Hematopoietic multipotent progenitor cell (in vitro differentiated cells): ENCODE measurements around the gene HTR1E. TPM values are rescaled to one million over a fixed set of nuclear protein-coding genes. Genes with fewer than 3 reads are reported as not detected.
"Not testable (repeated sequence)": the region's sequence is repeated elsewhere in the genome, so short reads cannot be mapped to it uniquely, and the experiment has no call there.

Source experiments
- DNase-seq, 3 donors: peaks; one replicate each; pipeline ENCODE4 v3.0.0-alpha.2; 2011 to 2015; ENCODE audit warnings: low read depth in 2 of 3, low spot score in 2 of 3
- total RNA-seq: library from RNA; depleted of rRNA; stranded (reverse); fragments of >200 nt; gene quantifications from one replicate; pipeline ENCODE4 v1.2.3, GENCODE V29; 2012

HTR1E gene
- total RNA-seq, result not detected

GRCh38 chr6:86937219-86938079, at the start of gene HTR1E:
Gene HTR1E (plus strand): TSS chr6:86937528. CDS start chr6:87015335, 77,807 bp downstream.
- peak in 2 of 3 donors; percentile 1 to 47 for DNase-seq

GRCh38 chr6:86888301-86888700, 49.0 kb upstream of the HTR1E start:
- DNase-seq, result no peak

DNA sequence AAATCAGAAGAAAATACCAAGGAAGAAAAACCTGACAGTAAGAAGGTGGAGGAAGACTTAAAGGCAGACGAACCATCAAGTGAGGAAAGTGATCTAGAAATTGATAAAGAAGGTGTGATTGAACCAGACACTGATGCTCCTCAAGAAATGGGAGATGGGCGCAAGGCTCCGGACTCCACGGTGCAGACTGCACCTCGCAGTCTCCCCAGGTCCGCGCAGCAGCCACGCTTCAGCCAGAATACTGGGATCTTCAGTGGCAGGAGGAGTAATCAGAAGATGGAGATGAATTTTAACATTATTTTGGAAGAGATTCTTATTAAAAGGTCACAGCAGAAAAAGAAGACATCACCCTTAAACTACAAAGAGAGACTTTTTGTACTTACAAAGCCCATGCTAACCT, 40.1 kb upstream of the HTR1E start:
- DNase-seq, result not testable (repeated sequence)

GRCh38 chr6:86913795-86914194, 23.5 kb upstream of the HTR1E start:
- no peak for DNase-seq

- no peak for DNase-seq
These were observed 20.9 kb upstream of the HTR1E start for GRCh38 chr6:86916393-86916792.

DNA sequence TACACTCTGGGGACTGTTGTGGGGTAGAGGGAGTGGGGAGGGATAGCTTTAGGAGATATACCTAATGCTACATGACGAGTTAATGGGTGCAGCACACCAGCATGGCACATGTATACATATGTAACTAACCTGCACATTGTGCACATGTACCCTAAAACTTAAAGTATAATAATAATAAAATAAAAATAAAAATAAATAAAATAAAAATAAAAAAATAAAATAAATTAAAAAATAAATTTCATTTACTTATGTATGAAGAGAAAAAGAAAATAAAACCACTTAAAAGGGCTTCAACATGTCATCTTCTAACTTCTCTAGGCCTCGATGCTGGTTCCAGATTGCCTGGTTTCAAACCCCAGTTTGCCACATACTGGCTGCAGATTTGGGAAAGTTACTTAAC, 10.2 kb upstream of the HTR1E start:
- not testable (repeated sequence) for DNase-seq

- not testable (repeated sequence) for DNase-seq
These were observed 9.5 kb upstream of the HTR1E start for GRCh38 chr6:86927859-86928258.

GRCh38 chr6:86934365-86934764, 3.0 kb upstream of the HTR1E start:
- DNase-seq, result no peak

- DNase-seq, result no peak
These were observed 502 bp upstream of the HTR1E start for GRCh38 chr6:86936834-86937218.

DNA sequence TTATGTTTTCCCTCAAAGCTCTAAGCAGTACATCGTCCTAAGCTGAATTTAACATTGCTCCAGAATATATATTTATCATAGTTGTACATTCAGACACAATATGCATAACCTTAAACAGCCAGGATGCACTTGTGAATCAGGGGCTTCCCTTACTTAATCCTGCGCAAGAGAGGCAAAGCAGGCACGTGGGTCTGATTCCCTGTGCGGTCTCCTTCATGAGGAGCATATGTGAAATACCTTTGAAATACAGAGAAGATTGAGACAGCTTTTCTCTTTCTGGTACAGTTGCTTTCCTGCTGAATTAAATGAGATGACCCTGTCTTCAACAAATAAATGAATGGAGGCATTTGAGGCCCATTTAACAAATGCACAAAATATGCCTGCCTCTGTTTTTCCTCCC, 1.5 kb downstream of the HTR1E start:
- no peak for DNase-seq

GRCh38 chr6:86941461-86941860, 4.1 kb downstream of the HTR1E start:
- no peak for DNase-seq

DNA sequence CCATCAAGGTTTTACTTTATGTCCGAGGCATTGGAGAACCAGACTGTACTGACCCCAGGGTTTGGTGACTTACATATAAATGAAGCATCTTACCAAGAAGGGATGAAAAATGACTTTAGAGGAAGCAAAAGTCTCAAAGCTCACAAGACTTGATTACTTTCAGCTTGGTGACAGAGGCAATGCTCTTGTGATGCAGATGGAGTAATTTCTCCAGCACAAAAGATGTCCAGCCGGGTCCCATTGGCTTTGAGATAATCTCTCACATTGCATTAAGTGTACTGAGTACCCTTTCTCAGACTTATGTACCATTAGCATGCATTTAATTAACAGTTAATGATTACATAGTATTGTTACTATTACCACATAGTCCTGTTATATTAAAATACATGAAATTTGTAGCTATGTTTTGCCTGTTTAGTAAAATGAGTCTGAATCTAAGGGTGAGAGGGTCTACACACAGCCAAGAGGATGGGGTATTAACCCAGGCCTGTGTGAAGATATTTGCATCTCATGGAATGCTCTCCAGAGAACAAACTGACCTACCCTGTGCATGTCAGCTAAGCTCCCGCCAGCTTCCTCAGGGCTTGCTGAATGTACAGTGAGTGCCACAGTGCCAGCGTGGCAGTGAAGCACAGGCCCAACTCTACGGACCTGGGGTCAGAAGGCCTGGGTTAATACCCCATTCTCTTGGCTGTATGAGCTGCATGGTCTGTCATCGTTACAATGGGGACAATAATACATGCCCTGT, 5.6 kb downstream of the HTR1E start:
- no peak for DNase-seq

- DNase-seq, result no peak
These were observed 6.6 kb downstream of the HTR1E start for GRCh38 chr6:86943819-86944407.

DNA sequence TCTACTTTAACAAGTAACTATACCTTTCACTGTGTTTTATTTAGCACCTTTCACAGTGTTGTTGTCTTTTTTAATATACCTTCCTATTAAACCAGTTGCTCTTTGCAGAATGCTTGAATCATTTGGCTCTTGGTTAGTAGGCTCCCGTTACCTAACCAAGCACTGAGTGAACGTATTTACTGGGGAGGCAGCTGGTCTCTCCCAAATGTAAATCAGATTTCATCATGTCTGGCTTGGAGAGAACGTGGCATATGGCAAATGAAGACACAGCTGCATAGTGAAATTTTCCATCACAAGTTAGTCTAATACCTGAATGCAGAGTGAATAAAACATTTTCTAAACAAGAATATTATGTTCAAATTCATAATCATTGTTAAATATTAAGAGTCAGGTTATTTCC, 12.4 kb downstream of the HTR1E start:
- no peak for DNase-seq

DNA sequence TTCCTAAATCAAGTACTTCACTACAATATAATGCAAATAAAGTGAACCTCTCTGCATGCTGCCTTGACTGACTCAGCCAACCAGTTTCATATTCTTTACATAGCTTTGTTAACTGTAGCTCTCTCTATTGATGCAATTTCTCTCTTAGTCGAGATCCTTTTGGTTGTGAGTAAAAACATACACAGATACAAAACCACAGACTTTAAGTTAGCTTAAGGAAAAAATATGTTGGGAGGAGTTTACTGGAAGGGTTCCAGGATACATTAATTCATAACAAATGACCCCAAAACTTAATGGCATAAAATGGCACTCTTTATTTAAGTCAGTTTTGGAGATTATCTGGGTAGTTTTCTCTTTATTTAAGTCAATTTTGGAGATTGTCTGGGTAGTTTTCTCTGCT, 15.7 kb downstream of the HTR1E start:
- DNase-seq, result no peak

DNA sequence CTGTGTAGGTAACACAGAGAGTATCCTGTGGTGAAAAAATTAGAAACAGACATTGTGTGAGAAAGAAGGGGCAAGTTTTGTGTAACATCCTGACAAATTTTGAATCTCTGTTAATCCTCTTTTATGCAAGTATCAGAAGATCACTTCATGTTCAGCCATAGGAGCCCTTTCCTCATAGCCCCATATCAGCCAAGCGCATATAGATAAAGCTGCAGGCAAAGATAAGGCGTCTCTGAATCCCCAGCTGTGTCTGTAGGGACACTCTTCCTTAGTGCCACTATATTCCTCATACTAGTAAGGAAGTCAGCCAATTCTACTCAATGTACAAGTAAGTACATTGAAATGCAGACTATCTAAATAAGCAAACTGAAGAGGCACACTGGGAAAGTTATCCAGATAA, 22.3 kb downstream of the HTR1E start:
- DNase-seq, result no peak

DNA sequence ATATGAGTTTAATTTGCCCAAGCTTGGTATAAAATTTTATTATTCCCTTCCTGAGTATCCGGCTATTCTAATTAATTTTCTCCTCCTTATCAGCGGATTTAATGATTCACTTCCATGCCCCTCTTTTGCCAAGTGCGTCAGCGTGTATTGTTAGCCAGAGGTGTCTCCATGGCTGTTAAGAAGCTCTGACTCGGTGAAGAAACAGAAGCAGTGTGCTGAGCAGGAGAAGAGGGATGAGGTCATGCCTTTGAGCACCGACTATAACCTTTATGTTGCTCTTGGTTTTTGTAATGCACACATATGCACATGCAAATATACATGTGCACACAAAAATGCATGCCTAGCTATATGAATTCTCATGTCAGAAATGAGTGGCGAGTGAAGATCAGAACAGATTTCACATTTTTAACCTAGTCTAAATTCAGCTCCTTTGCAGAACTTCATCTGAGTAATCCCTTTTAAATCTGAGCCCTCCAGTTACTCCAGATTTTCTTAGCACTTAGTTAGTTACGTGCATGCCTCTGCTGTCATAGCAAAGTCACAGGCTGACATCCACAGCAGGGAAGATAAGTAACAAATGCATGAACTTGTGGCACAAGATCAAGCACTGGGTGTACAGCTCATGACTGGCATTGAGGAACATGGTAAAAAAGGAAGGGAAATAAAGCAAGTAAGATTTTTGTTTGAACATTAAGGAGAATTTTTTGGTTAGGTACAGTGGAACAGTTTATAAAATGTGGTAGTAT, 24.3 kb downstream of the HTR1E start:
- DNase-seq, result no peak

DNA sequence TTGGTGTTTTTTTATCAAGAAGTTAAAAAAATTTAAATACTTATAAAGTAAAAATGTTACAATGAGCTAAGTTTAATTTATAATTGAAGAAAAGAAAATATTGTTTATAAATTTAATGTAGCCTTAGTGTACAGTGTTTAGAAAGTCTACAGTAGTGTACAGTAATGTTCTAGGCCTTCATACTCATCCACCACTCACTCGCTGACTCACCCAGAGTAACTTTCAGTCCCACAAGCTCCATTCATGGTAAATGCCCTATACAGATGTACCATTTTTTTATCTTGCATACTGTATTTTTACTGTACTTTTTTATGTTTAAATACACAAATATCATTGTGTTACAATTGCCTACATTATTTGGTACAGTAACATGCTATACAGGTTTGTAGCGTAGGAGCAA, 26.0 kb downstream of the HTR1E start:
- DNase-seq, result no peak

- no peak for DNase-seq
These were observed 26.8 kb downstream of the HTR1E start for GRCh38 chr6:86964029-86964579.

GRCh38 chr6:86966271-86966670, 28.9 kb downstream of the HTR1E start:
- no peak for DNase-seq

DNA sequence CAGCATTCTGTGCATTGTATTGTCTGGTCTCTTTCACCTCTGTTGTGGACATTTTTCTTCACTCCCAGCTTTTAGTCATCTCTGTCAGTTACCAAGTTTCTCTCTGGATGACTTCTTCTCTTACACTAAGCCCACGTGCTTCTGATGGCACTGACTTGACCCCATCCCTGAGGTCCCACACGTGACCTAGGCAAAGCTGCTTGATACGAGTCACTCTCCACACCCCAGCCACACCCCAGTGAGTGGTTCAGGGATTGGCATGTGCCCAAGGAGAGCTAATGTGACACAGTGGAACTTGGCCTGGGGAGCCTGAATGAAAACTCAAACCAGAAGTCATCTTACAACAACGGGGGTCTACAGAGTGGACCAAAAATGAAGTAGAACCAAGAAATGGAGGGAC, 32.2 kb downstream of the HTR1E start:
- DNase-seq, result no peak
